ENCODE results near the gene MAN2B2.

Gene MAN2B2

GRCh38 chr4:6580353-6580752, 5.4 kb downstream of the MAN2B2 start:
- no peak for TF ChIP-seq CTCF (IDR thresholded peaks at IDR 0.05; ENCODE audit: low read depth, low read length)
- TF ChIP-seq EZH2phosphoT487 (IDR thresholded peaks at IDR 0.05; ENCODE audit: low read depth) = no peak
- H3K4me1 ChIP-seq (ENCODE audit: low read length) = peaks cover 5% of the 10 kb centered on the region; the same call in 1 of the 2 replicates
- peaks cover 4% of the 10 kb centered on the region; the same call in 1 of the 2 replicates for H3K79me2 ChIP-seq (ENCODE audit: low read length)

GRCh38 chr4:6581566-6582121, 6.7 kb downstream of the MAN2B2 start:
- TF ChIP-seq CTCF (IDR thresholded peaks at IDR 0.05; ENCODE audit: low read depth, low read length) (no peak), EZH2phosphoT487 (IDR thresholded peaks at IDR 0.05; ENCODE audit: low read depth) (no peak)
- Histone ChIP-seq H2AFZ (ENCODE audit: low read depth, low read length) (no peak overlapping the region), H3K4me1 (ENCODE audit: low read length) (no peaks in the 10 kb centered on the region), H4K20me1 (ENCODE audit: insufficient read depth, low read length) (no peaks in the 10 kb centered on the region), H3K4me2 (ENCODE audit: low read length) (no peak overlapping the region), H3K9ac (ENCODE audit: low read length) (no peak overlapping the region), H3K27ac (ENCODE audit: low read length) (no peak overlapping the region), H3K36me3 (replicated peaks; ENCODE audit: low read depth, low read length) (peaks cover 18% of the 10 kb centered on the region), H3K27me3 (ENCODE audit: low read depth, low read length) (no peaks in the 10 kb centered on the region), H3K9me3 (ENCODE audit: insufficient read depth, low read length) (no peaks in the 10 kb centered on the region), H3K4me3 (ENCODE audit: low read length) (no peak overlapping the region), H3K79me2 (ENCODE audit: low read length) (no peaks in the 10 kb centered on the region)

More at GRCh38 chr4:6580353-6580752, 5.4 kb downstream of the MAN2B2 start:
- H3K4me2 ChIP-seq (ENCODE audit: low read length) = no peak overlapping the region
- H3K27me3 ChIP-seq (ENCODE audit: low read depth, low read length) = no peaks in the 10 kb centered on the region
- H4K20me1 ChIP-seq (ENCODE audit: insufficient read depth, low read length) = no peaks in the 10 kb centered on the region
- no peak overlapping the region for H3K27ac ChIP-seq (ENCODE audit: low read length)
- no peak overlapping the region for H2AFZ ChIP-seq (ENCODE audit: low read depth, low read length)
- no peaks in the 10 kb centered on the region for H3K9me3 ChIP-seq (ENCODE audit: insufficient read depth, low read length)
- no peak overlapping the region for H3K4me3 ChIP-seq (ENCODE audit: low read length)
- H3K9ac ChIP-seq (ENCODE audit: low read length) = no peak overlapping the region
- H3K36me3 ChIP-seq (replicated peaks; ENCODE audit: low read depth, low read length) = peaks cover 18% of the 10 kb centered on the region

GRCh38 chr4:6582889-6583490, 8.0 kb downstream of the MAN2B2 start:
- no peak overlapping the region for H3K4me2 ChIP-seq (ENCODE audit: low read length)
- H4K20me1 ChIP-seq (ENCODE audit: insufficient read depth, low read length) = no peaks in the 10 kb centered on the region
- H3K79me2 ChIP-seq (ENCODE audit: low read length) = no peaks in the 10 kb centered on the region
- no peaks in the 10 kb centered on the region for H3K4me1 ChIP-seq (ENCODE audit: low read length)
- no peak for TF ChIP-seq CTCF (IDR thresholded peaks at IDR 0.05; ENCODE audit: low read depth, low read length)
- TF ChIP-seq EZH2phosphoT487 (IDR thresholded peaks at IDR 0.05; ENCODE audit: low read depth) = no peak
- H3K36me3 ChIP-seq (replicated peaks; ENCODE audit: low read depth, low read length) = peaks cover 18% of the 10 kb centered on the region
- H3K27ac ChIP-seq (ENCODE audit: low read length) = no peak overlapping the region
- no peaks in the 10 kb centered on the region for H3K27me3 ChIP-seq (ENCODE audit: low read depth, low read length)
- H2AFZ ChIP-seq (ENCODE audit: low read depth, low read length) = no peak overlapping the region
- no peak overlapping the region for H3K4me3 ChIP-seq (ENCODE audit: low read length)
- H3K9ac ChIP-seq (ENCODE audit: low read length) = no peak overlapping the region
- H3K9me3 ChIP-seq (ENCODE audit: insufficient read depth, low read length) = no peaks in the 10 kb centered on the region

- no peak overlapping the region for H3K27ac ChIP-seq (ENCODE audit: low read length)
- H3K9me3 ChIP-seq (ENCODE audit: insufficient read depth, low read length) = no peaks in the 10 kb centered on the region
- no peak overlapping the region for H3K4me2 ChIP-seq (ENCODE audit: low read length)
- no peak overlapping the region for H2AFZ ChIP-seq (ENCODE audit: low read depth, low read length)
- no peaks in the 10 kb centered on the region for H4K20me1 ChIP-seq (ENCODE audit: insufficient read depth, low read length)
- H3K9ac ChIP-seq (ENCODE audit: low read length) = no peak overlapping the region
- no peaks in the 10 kb centered on the region for H3K4me1 ChIP-seq (ENCODE audit: low read length)
- H3K79me2 ChIP-seq (ENCODE audit: low read length) = no peaks in the 10 kb centered on the region
- no peak for TF ChIP-seq EZH2phosphoT487 (IDR thresholded peaks at IDR 0.05; ENCODE audit: low read depth)
- no peak for TF ChIP-seq CTCF (IDR thresholded peaks at IDR 0.05; ENCODE audit: low read depth, low read length)
- H3K27me3 ChIP-seq (ENCODE audit: low read depth, low read length) = no peaks in the 10 kb centered on the region
- H3K4me3 ChIP-seq (ENCODE audit: low read length) = no peak overlapping the region
- peaks cover 7% of the 10 kb centered on the region for H3K36me3 ChIP-seq (replicated peaks; ENCODE audit: low read depth, low read length)
These were observed 9.9 kb downstream of the MAN2B2 start for GRCh38 chr4:6584865-6585264.
